Mesenchymal stem cell (in vitro differentiated cells and primary cell): ENCODE data around the gene UBXN7.
"Not testable (repeated sequence)": the region's sequence is repeated elsewhere in the genome, so short reads cannot be mapped to it uniquely, and the experiment has no call there.

Experiments used
- DNase-seq: peaks from one replicate; pipeline ENCODE4 v3.0.0-alpha.2; 2013
- H2AFZ ChIP-seq: one replicate; pipeline ENCODE4 v1.6.1; 2013; ENCODE audit warnings: low read depth, mild to moderate bottlenecking, control low read depth, inconsistent platforms, low read length, moderate library complexity
- H2AK5ac ChIP-seq: 2 replicates; pipeline ENCODE4 v1.6.1; 2013; ENCODE audit warnings: low read length, moderate library complexity, mild to moderate bottlenecking, inconsistent platforms; ENCODE audit not compliant: severe bottlenecking
- H2BK120ac ChIP-seq: one replicate; pipeline ENCODE4 v1.6.1; 2013; ENCODE audit warnings: low read depth, mild to moderate bottlenecking, inconsistent platforms, low read length, moderate library complexity
- H2BK12ac ChIP-seq, 2 experiments: one replicate each; pipeline ENCODE4 v1.6.1; 2013; ENCODE audit warnings: inconsistent platforms in 2 of 2, low read length in 2 of 2, mild to moderate bottlenecking in 2 of 2, moderate library complexity in 2 of 2, control low read depth in 1 of 2
- H2BK15ac ChIP-seq: one replicate; pipeline ENCODE4 v1.6.1; 2013; ENCODE audit warnings: mild to moderate bottlenecking, low read depth, inconsistent platforms; ENCODE audit not compliant: poor library complexity, severe bottlenecking
- H2BK5ac ChIP-seq: 2 replicates; pipeline ENCODE4 v1.6.1; 2013; ENCODE audit warnings: low read depth, mild to moderate bottlenecking, low read length, control low read depth, inconsistent platforms; ENCODE audit not compliant: poor library complexity, severe bottlenecking
- H3K14ac ChIP-seq, 2 experiments: one replicate each; pipeline ENCODE4 v1.6.1; 2013; ENCODE audit warnings: inconsistent platforms in 2 of 2, low read length in 2 of 2, control low read depth in 1 of 2, mild to moderate bottlenecking in 1 of 2, moderate library complexity in 1 of 2
- H3K18ac ChIP-seq, 2 experiments: one replicate each; pipeline ENCODE4 v1.6.1; 2013; ENCODE audit warnings: inconsistent platforms in 2 of 2, low read length in 2 of 2, control low read depth in 1 of 2, low read depth in 1 of 2, mild to moderate bottlenecking in 1 of 2
- H3K23ac ChIP-seq, 2 experiments: one replicate each; pipeline ENCODE4 v1.6.1; 2013; ENCODE audit warnings: inconsistent platforms in 2 of 2, low read length in 2 of 2, mild to moderate bottlenecking in 2 of 2, moderate library complexity in 2 of 2, control low read depth in 1 of 2
- H3K27ac ChIP-seq: 2 replicates; pipeline ENCODE4 v1.5.1; 2013; ENCODE audit warnings: mild to moderate bottlenecking, moderate library complexity, low read length, control low read depth, inconsistent platforms; ENCODE audit not compliant: poor library complexity, severe bottlenecking
- H3K27me3 ChIP-seq, 2 experiments: 2 replicates each; pipeline versions ENCODE4 v1.6.1 to v1.7.0; 2013; ENCODE audit warnings: low read length in 2 of 2, mild to moderate bottlenecking in 2 of 2, moderate library complexity in 2 of 2, control low read depth in 1 of 2, inconsistent platforms in 1 of 2; ENCODE audit not compliant: control insufficient read depth in 1 of 2, insufficient read depth in 1 of 2
- H3K36me3 ChIP-seq, 2 experiments: 2 replicates each; pipeline versions ENCODE4 v1.6.1 to v1.7.0; 2013; ENCODE audit warnings: low read length in 2 of 2, control low read depth in 1 of 2, inconsistent platforms in 1 of 2, low read depth in 1 of 2, mild to moderate bottlenecking in 1 of 2; ENCODE audit not compliant: insufficient read depth in 2 of 2, control insufficient read depth in 1 of 2
- H3K4ac ChIP-seq, 2 experiments: one replicate each; pipeline ENCODE4 v1.6.1; 2013; ENCODE audit warnings: inconsistent platforms in 2 of 2, low read length in 2 of 2, mild to moderate bottlenecking in 2 of 2, moderate library complexity in 2 of 2, control low read depth in 1 of 2, low read depth in 1 of 2
- H3K4me1 ChIP-seq: 2 replicates; pipeline ENCODE4 v1.6.1; 2013; ENCODE audit warnings: low read depth, low read length, control low read depth; ENCODE audit not compliant: control insufficient read depth, insufficient read depth
- H3K4me2 ChIP-seq: 2 replicates; pipeline ENCODE4 v1.6.1; 2013; ENCODE audit warnings: low read length, mild to moderate bottlenecking, inconsistent platforms; ENCODE audit not compliant: poor library complexity, severe bottlenecking
- H3K4me3 ChIP-seq, 2 experiments: 2 replicates each; pipeline versions ENCODE4 v1.5.1 to v1.7.0; 2013; ENCODE audit warnings: low read length in 2 of 2, mild to moderate bottlenecking in 2 of 2, control low read depth in 1 of 2, low read depth in 1 of 2; ENCODE audit not compliant: insufficient read depth in 1 of 2
- H3K79me1 ChIP-seq: replicated peaks from 2 replicates; pipeline ENCODE4 v1.6.1; 2013; ENCODE audit warnings: mild to moderate bottlenecking, control low read depth, low read length, inconsistent platforms; ENCODE audit not compliant: poor library complexity, severe bottlenecking
- H3K9ac ChIP-seq: 2 replicates; pipeline ENCODE4 v1.7.0; 2013; ENCODE audit warnings: mild to moderate bottlenecking, low read length, moderate library complexity
- H3K9me3 ChIP-seq: 2 replicates; pipeline ENCODE4 v1.7.0; 2013; ENCODE audit warnings: mild to moderate bottlenecking, low read length; ENCODE audit not compliant: control insufficient read depth
- H4K8ac ChIP-seq: one replicate; pipeline ENCODE4 v1.6.1; 2013; ENCODE audit warnings: inconsistent platforms, mild to moderate bottlenecking, low read length, moderate library complexity
- H4K91ac ChIP-seq: one replicate; pipeline ENCODE4 v1.6.1; 2013; ENCODE audit warnings: mild to moderate bottlenecking, low read length, inconsistent platforms
- WGBS: methylation state at CpG from one replicate; pipeline ENCODE4 v1.1.7; 2013; ENCODE audit warnings: mixed read lengths; 5-methylcytosine and 5-hydroxymethylcytosine counted together

The UBXN7 gene

GRCh38 chr3:196458063-196458462 lies 25.8 kb upstream of the UBXN7 start:
- Histone ChIP-seq H3K4me1 (no peaks in the 10 kb centered on the region), H3K36me3 (peaks cover 0 to 5% of the 10 kb centered on the region in 2 experiments), H3K14ac (no peak overlapping the region), H3K23ac (no peak overlapping the region), H4K8ac (no peak overlapping the region), H3K9me3 (no peaks in the 10 kb centered on the region), H2AFZ (no peak overlapping the region), H3K27me3 (no peaks in the 10 kb centered on the region), H2BK15ac (no peak overlapping the region), H3K18ac (no peak overlapping the region), H2AK5ac (no peak overlapping the region), H3K9ac (no peak overlapping the region), H2BK5ac (no peak overlapping the region), H2BK12ac (no peak overlapping the region), H3K79me1 (no peaks in the 10 kb centered on the region), H3K4ac (no peak overlapping the region), H3K27ac (no peak overlapping the region), H4K91ac (no peak overlapping the region), H3K4me3 (no peak overlapping the region), H3K4me2 (no peak overlapping the region), H2BK120ac (no peak overlapping the region)
- DNase-seq = no peak
- 92% methylated on average over 2 of the region's 4 CpGs for WGBS

DNA sequence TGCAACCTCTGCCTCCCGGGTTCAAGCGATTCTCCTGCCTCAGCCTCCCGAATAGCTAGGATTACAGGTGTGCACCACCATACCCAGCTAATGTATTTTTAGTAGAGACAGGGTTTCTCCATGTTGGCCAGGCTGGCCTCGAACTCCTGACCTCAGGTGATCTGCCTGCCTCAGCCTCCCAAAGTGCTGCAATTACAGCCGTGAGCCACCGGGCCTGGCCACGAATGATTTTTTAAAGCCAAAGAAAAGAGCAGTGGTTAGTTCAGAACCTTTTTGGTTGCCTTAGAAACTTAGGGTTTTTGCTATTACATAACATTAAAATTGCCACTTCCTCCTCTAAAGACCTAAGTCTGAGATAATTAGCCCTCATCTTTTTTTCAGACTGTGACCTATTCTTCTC lies 25.2 kb upstream of the UBXN7 start:
- not testable (repeated sequence) for H2BK120ac ChIP-seq, H3K18ac ChIP-seq, H3K36me3 ChIP-seq, H3K79me1 ChIP-seq, H3K14ac ChIP-seq, H3K4me2 ChIP-seq, H3K9ac ChIP-seq, H2BK15ac ChIP-seq, H3K4ac ChIP-seq, DNase-seq, H3K4me1 ChIP-seq, H2AFZ ChIP-seq, H2AK5ac ChIP-seq, H3K27ac ChIP-seq, H3K27me3 ChIP-seq, H3K23ac ChIP-seq, H2BK5ac ChIP-seq, H4K8ac ChIP-seq, H4K91ac ChIP-seq, H2BK12ac ChIP-seq, H3K9me3 ChIP-seq, H3K4me3 ChIP-seq
- 98% methylated on average over 4 of the region's 7 CpGs for WGBS

- no peak overlapping the region for H3K4me3 ChIP-seq
- no peaks in the 10 kb centered on the region for H3K27me3 ChIP-seq
- H3K23ac ChIP-seq = no peak overlapping the region
- H4K8ac ChIP-seq = no peak overlapping the region
- WGBS = 94% methylated on average over 6 of the region's 6 CpGs
- no peak overlapping the region for H3K14ac ChIP-seq
- no peak overlapping the region for H3K4ac ChIP-seq
- H3K18ac ChIP-seq = no peak overlapping the region
- H3K4me2 ChIP-seq = no peak overlapping the region
- H2BK120ac ChIP-seq = no peak overlapping the region
- no peaks in the 10 kb centered on the region for H3K36me3 ChIP-seq
- H3K9me3 ChIP-seq = no peaks in the 10 kb centered on the region
- no peak overlapping the region for H2BK5ac ChIP-seq
- no peak overlapping the region for H2BK12ac ChIP-seq
- no peak overlapping the region for H2AFZ ChIP-seq
- no peak overlapping the region for H4K91ac ChIP-seq
- no peak overlapping the region for H3K9ac ChIP-seq
- H2BK15ac ChIP-seq = no peak overlapping the region
- no peaks in the 10 kb centered on the region for H3K79me1 ChIP-seq
- H3K4me1 ChIP-seq = no peaks in the 10 kb centered on the region
- no peak for DNase-seq
- no peak overlapping the region for H3K27ac ChIP-seq
- H2AK5ac ChIP-seq = no peak overlapping the region
Observed at GRCh38 chr3:196454935-196455334, 22.7 kb upstream of the UBXN7 start.

DNA sequence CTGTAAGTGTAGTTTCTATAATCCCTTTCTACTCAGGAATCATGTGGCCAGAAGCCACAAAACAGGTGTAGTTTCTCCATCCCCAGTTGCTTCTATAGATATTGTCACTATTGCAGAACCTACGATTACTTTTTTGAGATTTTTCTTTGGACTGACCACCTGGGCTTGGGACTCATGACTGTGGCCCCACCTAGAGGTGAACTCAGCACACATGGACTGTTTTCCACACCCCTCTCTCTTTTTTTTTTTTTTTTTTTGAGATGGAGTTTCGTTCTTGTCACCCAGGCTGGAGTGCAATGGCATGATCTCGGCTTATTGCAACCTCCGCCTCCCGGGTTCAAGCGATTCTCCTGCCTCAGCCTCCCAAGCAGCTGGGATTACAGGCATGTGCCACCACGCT lies 13.2 kb upstream of the UBXN7 start:
- not testable (repeated sequence) for H3K36me3 ChIP-seq, H2AFZ ChIP-seq, H3K23ac ChIP-seq, H3K4me1 ChIP-seq, H2BK5ac ChIP-seq, DNase-seq, H4K8ac ChIP-seq, H3K18ac ChIP-seq, H2BK15ac ChIP-seq, H3K4me2 ChIP-seq, H3K4me3 ChIP-seq, H4K91ac ChIP-seq, H2AK5ac ChIP-seq, H3K27ac ChIP-seq, H3K27me3 ChIP-seq, H2BK12ac ChIP-seq, H3K4ac ChIP-seq, H3K9me3 ChIP-seq, H3K14ac ChIP-seq, H3K79me1 ChIP-seq, H3K9ac ChIP-seq, H2BK120ac ChIP-seq
- 98% methylated on average over 7 of the region's 7 CpGs for WGBS
